HUES6 (cell line): ENCODE measurements around the gene HEXD.
A peak's percentile ranks its signal among the peaks of the same experiment; 100 is the strongest.
"Not testable (repeated sequence)": the region's sequence is repeated elsewhere in the genome, so short reads cannot be mapped to it uniquely, and the experiment has no call there.

Experiments
- H3K27ac ChIP-seq: 2 replicates; pipeline ENCODE4 v1.7.0; 2013; ENCODE audit warnings: low read depth, mild to moderate bottlenecking, low read length, inconsistent platforms
- H3K27me3 ChIP-seq: 2 replicates; pipeline ENCODE4 v1.6.1; 2013; ENCODE audit warnings: low read length; ENCODE audit not compliant: control insufficient read depth, insufficient read depth
- H3K36me3 ChIP-seq: 2 replicates; pipeline ENCODE4 v1.6.1; 2013; ENCODE audit warnings: low read length; ENCODE audit not compliant: control insufficient read depth, insufficient read depth
- H3K4me1 ChIP-seq: 2 replicates; pipeline ENCODE4 v1.6.1; 2013; ENCODE audit warnings: low read length; ENCODE audit not compliant: control insufficient read depth, insufficient read depth
- H3K4me3 ChIP-seq: 2 replicates; pipeline ENCODE4 v1.5.1; 2013; ENCODE audit warnings: low read depth, low read length
- H3K9ac ChIP-seq: one replicate; pipeline ENCODE4 v1.6.1; 2013; ENCODE audit warnings: mild to moderate bottlenecking, low read length
- H3K9me3 ChIP-seq: 2 replicates; pipeline ENCODE4 v1.6.1; 2013; ENCODE audit warnings: low read depth, low read length; ENCODE audit not compliant: control insufficient read depth, insufficient read depth

The HEXD gene

GRCh38 chr17:82453151-82453550, 35.0 kb downstream of the HEXD start:
- not testable (repeated sequence) for H3K36me3 ChIP-seq, H3K9ac ChIP-seq, H3K27me3 ChIP-seq, H3K27ac ChIP-seq, H3K4me1 ChIP-seq, H3K4me3 ChIP-seq
- H3K9me3 ChIP-seq = peaks cover 13% of the 10 kb centered on the region

GRCh38 chr17:82453706-82454105, 35.6 kb downstream of the HEXD start:
- H3K4me1 ChIP-seq, H3K27ac ChIP-seq, H3K27me3 ChIP-seq, H3K9ac ChIP-seq, H3K4me3 ChIP-seq, H3K36me3 ChIP-seq: not testable (repeated sequence)
- H3K9me3 ChIP-seq = peaks cover 13% of the 10 kb centered on the region

- peak overlapping the region; percentile 77 for H3K9ac ChIP-seq
- peaks cover 8% of the 10 kb centered on the region for H3K9me3 ChIP-seq
- no peak overlapping the region for H3K27ac ChIP-seq
- H3K27me3 ChIP-seq = no peaks in the 10 kb centered on the region
- H3K36me3 ChIP-seq = peaks cover 23% of the 10 kb centered on the region
- H3K4me1 ChIP-seq = 0 out of 2 replicates have a peak, but pooled peaks cover 4% of the 10 kb centered on the region
- H3K4me3 ChIP-seq = peak overlapping the region; percentile 89
Measured at GRCh38 chr17:82457073-82457928, 39.2 kb downstream of the HEXD start.

- peaks cover 29% of the 10 kb centered on the region for H3K36me3 ChIP-seq
- 0 out of 2 replicates have a peak, but pooled peaks cover 4% of the 10 kb centered on the region for H3K4me1 ChIP-seq
- H3K9me3 ChIP-seq = peaks cover 5% of the 10 kb centered on the region; the same call in 1 of the 2 replicates
- H3K27me3 ChIP-seq = no peaks in the 10 kb centered on the region
- H3K27ac ChIP-seq = peak overlapping the region; percentile 94
- peak overlapping the region; percentile 89 for H3K4me3 ChIP-seq
- peak overlapping the region; percentile 77 for H3K9ac ChIP-seq
Measured at GRCh38 chr17:82457929-82458178, 39.7 kb downstream of the HEXD start.

GRCh38 chr17:82458179-82458884, 40.2 kb downstream of the HEXD start, which contains the start of gene NARF:
Gene NARF (plus strand): TSS chr17:82458741. CDS start chr17:82458804, 63 bp downstream.
- peak within 1 kb of the TSS; percentile 94 for H3K27ac ChIP-seq
- peaks cover 33% of the 10 kb centered on the region for H3K36me3 ChIP-seq
- peak within 1 kb of the TSS; percentile 89 for H3K4me3 ChIP-seq
- peaks cover 3% of the 10 kb centered on the region; the same call in 1 of the 2 replicates for H3K9me3 ChIP-seq
- H3K27me3 ChIP-seq = no peaks in the 10 kb centered on the region
- H3K4me1 ChIP-seq = 0 out of 2 replicates have a peak, but pooled peaks cover 4% of the 10 kb centered on the region
- H3K9ac ChIP-seq = peak within 1 kb of the TSS; percentile 77

- Histone ChIP-seq H3K4me3 (peak overlapping the region; percentile 89), H3K27ac (peak overlapping the region; percentile 8; the same call in 1 of the 2 replicates), H3K4me1 (0 out of 2 replicates have a peak, but pooled peaks cover 4% of the 10 kb centered on the region), H3K9me3 (no peaks in the 10 kb centered on the region), H3K27me3 (no peaks in the 10 kb centered on the region), H3K9ac (peak overlapping the region; percentile 76), H3K36me3 (peaks cover 39% of the 10 kb centered on the region)
Measured at GRCh38 chr17:82458885-82459424, 40.8 kb downstream of the HEXD start.

GRCh38 chr17:82459936-82460335, 41.8 kb downstream of the HEXD start:
- H3K27me3 ChIP-seq, H3K9ac ChIP-seq, H3K4me1 ChIP-seq, H3K4me3 ChIP-seq, H3K27ac ChIP-seq, H3K9me3 ChIP-seq: not testable (repeated sequence)
- H3K36me3 ChIP-seq = peaks cover 49% of the 10 kb centered on the region

- Histone ChIP-seq H3K27me3 (no peaks in the 10 kb centered on the region), H3K36me3 (peaks cover 68% of the 10 kb centered on the region), H3K9me3 (no peaks in the 10 kb centered on the region), H3K4me1 (0 out of 2 replicates have a peak, but pooled peaks cover 4% of the 10 kb centered on the region), H3K9ac (no peak overlapping the region), H3K4me3 (no peak overlapping the region), H3K27ac (no peak overlapping the region)
Measured at GRCh38 chr17:82461827-82462524, 43.8 kb downstream of the HEXD start.

- H3K27me3 ChIP-seq = no peaks in the 10 kb centered on the region
- no peak overlapping the region for H3K4me3 ChIP-seq
- H3K36me3 ChIP-seq = peaks cover 75% of the 10 kb centered on the region
- no peaks in the 10 kb centered on the region for H3K4me1 ChIP-seq
- no peak overlapping the region for H3K27ac ChIP-seq
- H3K9me3 ChIP-seq = no peaks in the 10 kb centered on the region
- H3K9ac ChIP-seq = no peak overlapping the region
Measured at GRCh38 chr17:82463391-82463790, 45.2 kb downstream of the HEXD start.

- Histone ChIP-seq H3K36me3 (peaks cover 82% of the 10 kb centered on the region), H3K27me3 (no peaks in the 10 kb centered on the region), H3K27ac (no peak overlapping the region), H3K4me1 (no peaks in the 10 kb centered on the region), H3K4me3 (no peak overlapping the region), H3K9ac (no peak overlapping the region), H3K9me3 (no peaks in the 10 kb centered on the region)
Measured at GRCh38 chr17:82463925-82464566, 45.9 kb downstream of the HEXD start.
